GM12864 (cell line): ENCODE results near the gene REN.

ENCODE experiments used
- DNase-seq: peaks from one replicate; pipeline ENCODE4 v3.0.0-alpha.2; 2011; ENCODE audit warnings: low read depth
- H3K4me3 ChIP-seq: 2 replicates; pipeline ENCODE4 v1.5.1; 2011; ENCODE audit warnings: mild to moderate bottlenecking, low read depth, low read length, control low read depth
- TF ChIP-seq, protein P1 (sequence below): IDR thresholded peaks from 2 replicates; pipeline ENCODE4 v1.5.1; 2011; ENCODE audit warnings: low read depth, mild to moderate bottlenecking, moderate library complexity, low read length, control low read depth, inconsistent platforms; ENCODE audit errors: missing control alignments

REN gene

DNA sequence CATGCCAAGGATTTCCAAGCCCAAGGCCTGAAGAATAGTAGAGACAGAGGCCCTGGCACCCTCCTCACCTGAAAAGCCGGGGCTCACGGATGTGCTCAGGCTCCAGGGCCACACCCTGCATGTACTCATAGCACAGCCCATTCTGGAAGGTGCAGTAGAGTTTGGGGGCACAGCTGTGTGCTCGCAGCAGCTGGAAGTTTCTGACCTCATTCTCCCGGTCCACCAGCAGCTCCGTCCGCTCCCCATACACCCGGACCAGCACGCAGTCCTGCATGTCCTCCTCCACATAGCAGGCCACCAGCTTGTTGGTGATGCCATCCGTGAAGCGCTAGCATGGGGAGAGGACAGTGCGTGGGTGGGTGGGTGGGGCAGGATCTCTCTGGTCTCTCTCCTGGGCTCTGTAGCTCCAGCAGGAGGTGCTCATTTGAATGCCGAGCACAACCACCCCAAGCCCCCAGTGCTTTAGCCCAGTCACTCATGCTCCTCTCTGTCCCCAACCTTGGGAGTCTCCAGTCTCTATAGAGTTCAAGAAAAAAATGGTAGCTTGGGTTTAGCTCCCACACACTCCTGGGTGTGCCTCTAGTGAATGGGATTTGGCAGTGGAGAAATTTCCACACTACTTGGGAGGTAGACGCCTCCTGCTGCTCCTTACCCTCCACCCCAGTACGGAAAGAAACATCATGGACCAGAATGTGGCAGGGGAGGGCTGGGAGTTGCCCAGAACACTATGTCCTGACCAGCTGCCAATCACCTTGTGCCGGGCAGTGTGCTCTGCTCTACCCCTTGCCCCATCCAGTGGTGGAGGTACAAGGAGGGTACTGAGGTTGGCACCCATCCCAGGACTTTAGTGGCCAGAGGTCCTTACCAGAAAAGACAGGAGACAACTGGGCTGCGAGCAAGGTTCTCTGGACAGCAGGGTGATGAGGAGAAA, 16.2 kb downstream of the REN start:
- TF ChIP-seq, protein P1, sequence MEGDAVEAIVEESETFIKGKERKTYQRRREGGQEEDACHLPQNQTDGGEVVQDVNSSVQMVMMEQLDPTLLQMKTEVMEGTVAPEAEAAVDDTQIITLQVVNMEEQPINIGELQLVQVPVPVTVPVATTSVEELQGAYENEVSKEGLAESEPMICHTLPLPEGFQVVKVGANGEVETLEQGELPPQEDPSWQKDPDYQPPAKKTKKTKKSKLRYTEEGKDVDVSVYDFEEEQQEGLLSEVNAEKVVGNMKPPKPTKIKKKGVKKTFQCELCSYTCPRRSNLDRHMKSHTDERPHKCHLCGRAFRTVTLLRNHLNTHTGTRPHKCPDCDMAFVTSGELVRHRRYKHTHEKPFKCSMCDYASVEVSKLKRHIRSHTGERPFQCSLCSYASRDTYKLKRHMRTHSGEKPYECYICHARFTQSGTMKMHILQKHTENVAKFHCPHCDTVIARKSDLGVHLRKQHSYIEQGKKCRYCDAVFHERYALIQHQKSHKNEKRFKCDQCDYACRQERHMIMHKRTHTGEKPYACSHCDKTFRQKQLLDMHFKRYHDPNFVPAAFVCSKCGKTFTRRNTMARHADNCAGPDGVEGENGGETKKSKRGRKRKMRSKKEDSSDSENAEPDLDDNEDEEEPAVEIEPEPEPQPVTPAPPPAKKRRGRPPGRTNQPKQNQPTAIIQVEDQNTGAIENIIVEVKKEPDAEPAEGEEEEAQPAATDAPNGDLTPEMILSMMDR = no peak
- H3K4me3 ChIP-seq = no peak overlapping the region
- no peak for DNase-seq

DNA sequence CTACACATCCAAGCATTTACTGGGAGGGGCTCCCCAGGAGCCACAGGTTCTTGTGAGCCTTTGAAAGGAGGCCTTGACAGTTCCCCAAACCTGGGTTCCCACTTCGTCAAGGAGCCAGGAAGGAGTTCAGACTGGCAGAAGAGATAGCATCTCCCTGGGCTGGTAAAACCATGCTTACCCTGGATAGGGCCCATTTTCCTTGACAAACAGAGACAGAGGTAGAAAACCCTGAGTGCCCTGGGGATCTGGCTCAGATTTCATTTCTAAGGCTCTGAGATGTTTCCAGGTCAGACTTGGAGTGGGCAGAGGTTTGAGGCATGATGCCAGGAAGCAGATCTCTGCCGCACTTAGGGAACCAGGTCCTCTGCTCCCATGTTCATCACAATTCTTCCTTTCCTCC, 17.0 kb downstream of the REN start:
- DNase-seq = no peak

DNA sequence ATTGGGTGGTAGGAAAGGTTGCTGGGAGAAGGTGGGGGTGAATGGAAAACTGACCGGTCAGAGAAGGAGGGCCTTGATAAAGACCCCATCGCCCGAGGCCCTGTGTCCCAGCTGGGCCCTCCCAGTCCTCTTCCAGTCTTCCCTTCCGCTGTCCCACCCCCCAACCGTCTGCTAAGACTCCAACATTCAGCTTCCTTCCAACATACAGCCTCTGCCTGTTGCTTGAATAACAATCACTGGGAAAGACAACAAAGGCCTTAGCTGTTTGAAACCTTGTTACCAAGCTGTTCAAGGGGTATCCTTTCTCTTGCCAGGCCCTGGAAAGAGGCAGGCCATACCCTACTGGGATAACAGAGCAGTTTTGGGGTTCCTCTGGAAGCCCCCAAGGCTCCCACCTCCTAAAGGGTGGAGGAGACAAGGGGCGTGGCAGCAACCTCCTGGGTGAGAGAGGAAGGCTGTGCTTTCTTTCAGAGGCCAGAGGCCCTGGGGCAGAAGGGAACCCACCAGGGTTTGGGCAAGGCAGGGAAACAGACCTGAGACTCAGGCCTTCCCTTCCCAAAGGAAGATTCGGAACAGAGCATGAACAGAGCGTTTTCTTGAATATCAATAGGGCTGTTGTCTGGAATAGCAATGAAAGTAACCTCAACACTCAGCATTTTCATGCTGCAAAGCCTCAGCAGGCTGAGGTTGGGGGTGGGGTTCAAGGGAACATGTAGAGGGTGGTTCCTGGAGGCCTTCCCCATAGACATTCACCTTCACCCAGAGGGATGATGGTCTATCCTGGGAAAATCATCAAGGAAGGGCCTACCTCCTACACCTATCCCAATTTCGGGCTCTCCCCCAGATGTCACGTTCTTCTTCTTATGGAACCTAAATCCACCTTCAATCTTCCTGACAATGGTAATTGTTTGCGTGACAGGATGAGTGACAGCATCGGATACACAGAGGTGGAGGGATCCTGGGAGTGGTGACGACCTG, 18.4 kb downstream of the REN start:
- H3K4me3 ChIP-seq = no peak overlapping the region
- no peak for DNase-seq
- TF ChIP-seq, protein P1 = no peak

More for the DNA sequence above, 17.0 kb downstream of the REN start:
- TF ChIP-seq, protein P1 = no peak
- no peak overlapping the region for H3K4me3 ChIP-seq

DNA sequence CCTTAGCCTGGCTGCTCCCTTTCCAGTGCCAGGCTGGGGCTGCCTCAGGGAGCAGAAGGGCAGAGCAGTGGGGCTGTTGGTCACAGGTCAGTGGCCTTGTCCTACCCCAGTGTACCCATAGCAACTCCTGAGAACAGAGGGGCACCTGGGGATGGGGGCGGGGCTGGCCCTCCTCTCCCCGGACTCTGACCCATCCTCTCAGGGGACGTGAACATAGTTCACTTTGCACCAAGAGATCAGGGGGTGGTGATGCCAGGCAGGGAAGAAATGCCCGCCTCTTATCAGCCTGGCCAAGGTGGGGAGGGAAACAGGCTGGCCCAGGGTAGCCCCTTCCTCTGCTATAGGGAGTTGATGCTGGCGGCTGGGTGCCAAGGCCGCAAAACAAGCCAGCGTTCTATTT, 19.2 kb downstream of the REN start:
- TF ChIP-seq, protein P1 = no peak
- no peak overlapping the region for H3K4me3 ChIP-seq
- DNase-seq = no peak

DNA sequence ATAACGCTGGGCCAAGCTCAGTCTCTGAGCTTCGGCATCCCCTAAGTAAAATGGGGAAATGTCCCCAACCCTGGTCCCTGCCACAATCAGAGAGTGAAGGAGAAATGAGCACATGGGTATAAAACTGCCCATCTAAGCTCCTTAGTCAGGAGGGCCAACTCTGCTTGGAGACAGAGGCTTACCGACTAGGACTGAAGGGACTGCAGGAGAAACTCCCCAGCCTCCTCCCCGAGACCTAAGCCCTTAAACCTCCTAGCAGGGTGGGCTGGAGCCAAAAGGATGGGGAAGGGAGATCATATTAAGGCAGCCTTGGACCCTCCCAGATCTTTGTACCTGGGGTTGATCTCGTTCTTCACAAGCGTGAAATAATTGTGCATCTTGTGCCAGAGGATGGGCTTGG, 19.8 kb downstream of the REN start:
- H3K4me3 ChIP-seq = no peak overlapping the region
- TF ChIP-seq, protein P1 = no peak
- DNase-seq = no peak

DNA sequence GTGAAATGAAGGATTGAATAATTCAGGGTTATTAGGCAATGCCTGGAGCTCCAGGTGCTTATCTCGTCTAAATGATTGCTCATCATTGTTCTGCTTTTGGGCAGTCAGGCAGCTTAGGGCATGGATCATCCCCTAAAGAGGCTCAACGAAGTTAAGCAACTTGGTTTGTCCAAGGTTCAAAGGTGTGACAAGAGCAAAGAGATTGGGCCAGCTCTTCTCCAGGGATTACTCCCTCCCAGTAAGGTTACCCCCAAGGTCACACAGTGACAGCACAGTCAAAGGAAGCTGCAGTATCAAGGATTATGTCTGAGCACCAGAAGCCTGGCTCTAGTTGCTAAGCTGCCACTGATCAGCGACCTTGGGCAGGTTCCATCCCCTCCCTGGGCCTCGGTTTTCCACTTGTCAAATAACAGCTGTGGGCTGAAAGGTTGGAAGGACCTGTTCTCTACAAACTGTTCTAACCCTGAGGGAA, 21.1 kb downstream of the REN start:
- no peak for DNase-seq
- TF ChIP-seq, protein P1 = no peak
- H3K4me3 ChIP-seq = no peak overlapping the region
